Neural cell (in vitro differentiated cells): ENCODE measurements around the gene BMPR1A. TPM values are rescaled to one million over a fixed set of nuclear protein-coding genes. Genes with fewer than 3 reads are reported as not detected.

Experiments used
- H2AFZ ChIP-seq: fragments of 200-600, 300-800 bp; sonication (generic), shearing (Covaris generic); 2 replicates; pipeline ENCODE4 v1.6.0; 2014; ENCODE audit warnings: low read depth, mild to moderate bottlenecking, antibody characterized with exemption, low read length, moderate library complexity
- H3F3A ChIP-seq: fragments of 200-600 bp; shearing (Covaris generic); 2 replicates; pipeline ENCODE4 v1.6.1; 2016; ENCODE audit warnings: mild to moderate bottlenecking, moderate library complexity, mixed read lengths, antibody characterized with exemption, low read length; ENCODE audit not compliant: insufficient read depth, poor library complexity, severe bottlenecking
- H3K27ac ChIP-seq: fragments of 200-600, 300-800 bp; sonication (generic), shearing (Covaris generic); 2 replicates; pipeline ENCODE4 v1.5.1; 2014; ENCODE audit warnings: mild to moderate bottlenecking, low read length, moderate library complexity
- H3K27me3 ChIP-seq: fragments of 300-800, 200-600 bp; sonication (generic), shearing (Covaris generic); 2 replicates; pipeline ENCODE4 v1.6.0; 2014; ENCODE audit warnings: mild to moderate bottlenecking, low read depth, low read length, moderate library complexity; ENCODE audit not compliant: insufficient read depth
- H3K36me3 ChIP-seq: fragments of 300-800, 200-600 bp; sonication (generic), shearing (Covaris generic); 2 replicates; pipeline ENCODE4 v1.5.1; 2014; ENCODE audit warnings: mild to moderate bottlenecking, antibody characterized with exemption, low read length, moderate library complexity; ENCODE audit not compliant: insufficient read depth
- H3K4me2 ChIP-seq: fragments of 300-800, 200-600 bp; sonication (generic), shearing (Covaris generic); 2 replicates; pipeline ENCODE4 v1.6.0; 2014; ENCODE audit warnings: mild to moderate bottlenecking, low read length
- H3K4me3 ChIP-seq: fragments of 300-800, 200-600 bp; sonication (generic), shearing (Covaris generic); 2 replicates; pipeline ENCODE4 v1.5.1; 2014; ENCODE audit warnings: mild to moderate bottlenecking, low read length, moderate library complexity
- H3K79me2 ChIP-seq: fragments of 200-600 bp; shearing (Covaris generic); replicated peaks from 2 replicates; pipeline ENCODE4 v1.6.0; 2014; ENCODE audit warnings: mild to moderate bottlenecking, low read length, moderate library complexity; ENCODE audit not compliant: insufficient read depth
- H3K9ac ChIP-seq: fragments of 300-800, 200-600 bp; sonication (generic), shearing (Covaris generic); 2 replicates; pipeline ENCODE4 v1.6.1; 2016; ENCODE audit warnings: mild to moderate bottlenecking, low read length, mixed read lengths
- H3K9me2 ChIP-seq: fragments of 200-600 bp; shearing (Covaris generic); 2 replicates; pipeline ENCODE4 v1.6.1; 2016; ENCODE audit warnings: mild to moderate bottlenecking, low read length, mixed read lengths; ENCODE audit not compliant: insufficient read depth
- H3K9me3 ChIP-seq: fragments of 200-600, 300-800 bp; sonication (generic), shearing (Covaris generic); 2 replicates; pipeline ENCODE4 v1.6.1; 2016; ENCODE audit warnings: mild to moderate bottlenecking, mixed run types, low read length, moderate library complexity, mixed read lengths
- H4K20me1 ChIP-seq: fragments of 200-600 bp; shearing (Covaris generic); 2 replicates; pipeline ENCODE4 v1.6.1; 2016; ENCODE audit warnings: mild to moderate bottlenecking, mixed run types; ENCODE audit not compliant: insufficient read depth
- CTCF ChIP-seq: fragments of 450-650 bp; IDR thresholded peaks from 2 replicates; pipeline ENCODE4 v1.5.1; 2014; ENCODE audit warnings: antibody characterized with exemption, mild to moderate bottlenecking, moderate library complexity; ENCODE audit not compliant: poor library complexity, severe bottlenecking
- EP300 ChIP-seq: fragments of 450-650 bp; conservative IDR thresholded peaks from 2 replicates; pipeline ENCODE4 v1.6.1; 2014; ENCODE audit warnings: antibody characterized with exemption, mild to moderate bottlenecking, moderate library complexity; ENCODE audit not compliant: poor library complexity, severe bottlenecking
- EZH2 ChIP-seq: fragments of 200-600, 300-800 bp; shearing (Covaris generic), sonication (generic); IDR thresholded peaks from 2 replicates; pipeline ENCODE4 v1.6.1; 2014; ENCODE audit warnings: antibody characterized with exemption, low read length, borderline replicate concordance, mild to moderate bottlenecking; ENCODE audit not compliant: insufficient read depth, poor library complexity, severe bottlenecking
- MXI1 ChIP-seq: fragments of 450-650 bp; conservative IDR thresholded peaks from 2 replicates; pipeline ENCODE4 v1.6.1; 2014; ENCODE audit warnings: antibody characterized with exemption, mild to moderate bottlenecking; ENCODE audit not compliant: poor library complexity, severe bottlenecking
- POLR2AphosphoS5 ChIP-seq: IDR thresholded peaks from 2 replicates; pipeline ENCODE4 v1.6.1; 2012
- RAD21 ChIP-seq: fragments of 450-650 bp; conservative IDR thresholded peaks from 2 replicates; pipeline ENCODE4 v1.6.1; 2014; ENCODE audit warnings: antibody characterized with exemption, mild to moderate bottlenecking, moderate library complexity
- REST ChIP-seq: IDR thresholded peaks from 2 replicates; pipeline ENCODE4 v1.6.1; 2012; ENCODE audit warnings: borderline replicate concordance
- SMC3 ChIP-seq: fragments of 450-650 bp; conservative IDR thresholded peaks from 2 replicates; pipeline ENCODE4 v1.6.1; 2014; ENCODE audit warnings: antibody characterized with exemption, mild to moderate bottlenecking, moderate library complexity; ENCODE audit not compliant: poor library complexity
- TAF1 ChIP-seq: IDR thresholded peaks from 2 replicates; pipeline ENCODE4 v1.6.1; 2012; ENCODE audit warnings: low read depth
- polyA plus RNA-seq: library from polyadenylated mRNA; depleted of rRNA; stranded (reverse); fragments of >200 nt; gene quantifications from 2 replicates; pipeline ENCODE4 v1.2.3, GENCODE V29; 2014

Gene BMPR1A
- polyA plus RNA-seq, 1 donor from 2014 or later: 29.9 TPM

DNA sequence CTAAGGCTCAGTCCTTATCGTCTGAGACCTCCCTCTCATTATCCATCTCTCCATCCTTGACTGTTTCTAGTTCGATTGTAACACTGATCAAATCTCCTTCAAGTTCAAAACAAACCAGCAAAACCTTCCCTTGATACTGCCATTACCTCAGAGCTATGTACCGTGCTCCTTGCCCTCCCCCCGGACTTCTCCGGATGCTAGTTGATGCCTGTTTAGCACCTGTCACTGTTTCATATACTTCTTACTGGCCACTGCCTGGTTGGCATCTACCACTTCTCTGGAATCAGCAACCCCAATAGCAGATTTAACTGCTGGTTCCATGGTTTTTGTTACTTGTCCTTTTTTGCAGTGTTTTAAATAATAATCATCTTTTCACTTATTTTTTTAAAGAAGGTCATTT is 64.1 kb downstream of the BMPR1A start:
- Histone ChIP-seq H3K27ac (no peak overlapping the region), H3K27me3 (no peaks in the 10 kb centered on the region), H3K9ac (no peak overlapping the region), H3K4me3 (no peak overlapping the region), H3K9me3 (no peaks in the 10 kb centered on the region), H3K4me2 (no peak overlapping the region), H4K20me1 (no peaks in the 10 kb centered on the region), H3K79me2 (peaks cover 62% of the 10 kb centered on the region), H3F3A (no peaks in the 10 kb centered on the region), H2AFZ (no peak overlapping the region), H3K9me2 (no peaks in the 10 kb centered on the region), H3K36me3 (no peaks in the 10 kb centered on the region)
- no peak for TF ChIP-seq EP300
- TF ChIP-seq SMC3: no peak
- TF ChIP-seq MXI1: no peak

DNA sequence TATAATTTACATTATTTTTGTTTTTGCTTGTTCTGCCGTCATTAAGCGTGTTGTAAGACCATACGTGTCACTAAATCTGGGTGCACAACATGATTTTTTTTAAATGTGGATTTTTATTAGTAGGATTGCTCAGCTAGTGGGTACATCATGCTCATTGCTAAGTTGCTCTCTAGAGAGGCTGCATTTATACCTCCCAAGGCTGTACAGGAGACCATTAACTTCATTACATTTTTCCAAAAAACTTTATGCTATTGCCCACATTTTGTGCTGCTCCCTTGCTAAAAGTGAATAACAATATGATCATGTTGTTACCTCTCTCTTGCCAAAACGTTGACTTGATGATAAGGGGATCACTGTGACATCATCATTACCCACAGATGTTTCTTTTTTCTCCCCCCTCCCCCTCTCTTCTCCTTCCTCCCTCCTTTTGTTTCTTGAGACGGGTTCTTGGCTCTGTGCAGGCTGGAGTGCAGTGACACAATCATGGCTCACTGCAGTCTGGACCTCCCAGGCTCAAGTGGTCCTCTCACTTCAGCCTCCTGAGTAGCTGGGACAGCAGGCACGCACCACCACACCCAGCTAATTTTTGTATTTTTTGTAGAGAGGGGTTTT is 65.1 kb downstream of the BMPR1A start:
- no peak overlapping the region for H3K4me3 ChIP-seq
- no peaks in the 10 kb centered on the region for H3F3A ChIP-seq
- H3K9ac ChIP-seq: no peak overlapping the region
- TF ChIP-seq RAD21: no peak
- no peak for TF ChIP-seq EZH2
- TF ChIP-seq SMC3: no peak
- no peak for TF ChIP-seq EP300
- no peak for TF ChIP-seq POLR2AphosphoS5
- no peak for TF ChIP-seq CTCF
- no peak for TF ChIP-seq TAF1
- TF ChIP-seq REST: no peak
- no peak for TF ChIP-seq MXI1
- H3K27ac ChIP-seq: no peak overlapping the region
- no peak overlapping the region for H2AFZ ChIP-seq
- H3K9me2 ChIP-seq: no peaks in the 10 kb centered on the region
- H3K27me3 ChIP-seq: no peaks in the 10 kb centered on the region
- H3K9me3 ChIP-seq: no peaks in the 10 kb centered on the region
- no peaks in the 10 kb centered on the region for H3K36me3 ChIP-seq
- peaks cover 62% of the 10 kb centered on the region for H3K79me2 ChIP-seq
- no peaks in the 10 kb centered on the region for H4K20me1 ChIP-seq
- no peak overlapping the region for H3K4me2 ChIP-seq
